Measurements from ENCODE around the gene TTC24.

TTC24 gene

GRCh38 chr1:156612666-156613065 lies 33.1 kb downstream of the TTC24 start:
- H3K36me3 ChIP-seq (ENCODE audit: control insufficient read depth, low read length): no peaks in the 10 kb centered on the region
- no peak overlapping the region for H3K27ac ChIP-seq (ENCODE audit: low read depth, low read length)
- H3K79me2 ChIP-seq (ENCODE audit: control insufficient read depth, low read length): no peaks in the 10 kb centered on the region
- H3K9me2 ChIP-seq (replicated peaks; ENCODE audit: control insufficient read depth, low read length): no peaks in the 10 kb centered on the region
- H3K27me3 ChIP-seq (ENCODE audit: control insufficient read depth, low read length): peaks cover 24% of the 10 kb centered on the region
- peaks cover 14% of the 10 kb centered on the region for H3K4me1 ChIP-seq (ENCODE audit: control insufficient read depth, low read length)
- H3F3A ChIP-seq (ENCODE audit: control insufficient read depth, insufficient read depth): peaks cover 3% of the 10 kb centered on the region
- TF ChIP-seq CTCF (IDR thresholded peaks at IDR 0.05; ENCODE audit: low read depth, low read length, poor library complexity, severe bottlenecking) (no peak), EZH2phosphoT487 (IDR thresholded peaks at IDR 0.05; ENCODE audit: borderline replicate concordance, low read length) (no peak)
- H3K4me3 ChIP-seq (ENCODE audit: low read length): no peak overlapping the region
- no peak overlapping the region for H3K4me2 ChIP-seq (ENCODE audit: low read length)
- H3K9me3 ChIP-seq (ENCODE audit: control insufficient read depth, insufficient read depth, low read length): no peaks in the 10 kb centered on the region
- no peaks in the 10 kb centered on the region for H4K20me1 ChIP-seq (ENCODE audit: control insufficient read depth, insufficient read depth, low read depth, low read length)

DNA sequence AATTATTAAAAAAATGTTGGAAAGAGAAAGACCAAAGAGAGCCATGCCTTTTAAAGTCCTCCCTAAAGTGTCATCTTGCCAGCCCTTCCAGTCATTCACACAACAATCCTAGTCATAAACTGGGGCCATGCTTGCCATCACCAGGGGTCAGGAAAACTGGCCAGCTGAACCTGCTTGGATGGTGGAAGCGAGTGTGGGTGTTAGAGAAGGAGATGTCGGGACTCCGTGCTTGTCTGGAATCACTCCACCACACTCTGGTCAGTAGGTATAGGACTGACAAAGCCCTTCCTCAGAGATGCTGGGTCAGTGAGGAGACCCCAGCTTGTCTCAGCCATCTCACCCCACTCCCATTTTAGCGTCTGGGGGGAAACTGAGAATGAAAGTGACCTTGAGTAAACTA lies 36.4 kb downstream of the TTC24 start:
- Histone ChIP-seq H3K27me3 (ENCODE audit: control insufficient read depth, low read length) (peaks cover 42% of the 10 kb centered on the region), H3K4me1 (ENCODE audit: control insufficient read depth, low read length) (no peaks in the 10 kb centered on the region), H3K79me2 (ENCODE audit: control insufficient read depth, low read length) (no peaks in the 10 kb centered on the region), H3F3A (ENCODE audit: control insufficient read depth, insufficient read depth) (no peaks in the 10 kb centered on the region), H3K4me2 (ENCODE audit: low read length) (no peak overlapping the region), H3K9me3 (ENCODE audit: control insufficient read depth, insufficient read depth, low read length) (no peaks in the 10 kb centered on the region), H3K36me3 (ENCODE audit: control insufficient read depth, low read length) (no peaks in the 10 kb centered on the region), H3K27ac (ENCODE audit: low read depth, low read length) (no peak overlapping the region), H3K9me2 (replicated peaks; ENCODE audit: control insufficient read depth, low read length) (no peaks in the 10 kb centered on the region), H4K20me1 (ENCODE audit: control insufficient read depth, insufficient read depth, low read depth, low read length) (no peaks in the 10 kb centered on the region), H3K4me3 (ENCODE audit: low read length) (no peak overlapping the region)
- TF ChIP-seq CTCF (IDR thresholded peaks at IDR 0.05; ENCODE audit: low read depth, low read length, poor library complexity, severe bottlenecking) (no peak), EZH2phosphoT487 (IDR thresholded peaks at IDR 0.05; ENCODE audit: borderline replicate concordance, low read length) (no peak)

DNA sequence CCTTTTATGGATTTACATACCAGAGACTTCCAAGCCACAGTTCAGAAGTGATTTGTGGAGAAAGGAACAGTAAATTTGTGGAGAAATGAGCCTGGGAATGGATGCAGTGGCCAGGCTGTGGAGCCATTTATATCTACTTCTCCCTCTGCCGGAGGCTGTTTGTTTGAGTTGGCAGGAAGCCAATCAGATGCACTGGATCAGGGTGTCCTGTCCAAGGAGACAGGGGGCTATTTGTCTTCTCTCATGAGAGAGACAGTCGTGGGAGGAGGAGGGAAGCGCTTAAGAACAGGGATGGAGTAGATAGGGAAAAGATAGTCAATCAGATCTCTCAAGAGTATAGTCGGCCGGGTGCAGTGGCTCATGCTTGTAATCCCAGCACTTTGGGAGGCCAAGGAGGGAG lies 36.9 kb downstream of the TTC24 start:
- Histone ChIP-seq H3K4me2 (ENCODE audit: low read length) (no peak overlapping the region), H3F3A (ENCODE audit: control insufficient read depth, insufficient read depth) (no peaks in the 10 kb centered on the region), H3K79me2 (ENCODE audit: control insufficient read depth, low read length) (no peaks in the 10 kb centered on the region), H3K9me2 (replicated peaks; ENCODE audit: control insufficient read depth, low read length) (no peaks in the 10 kb centered on the region), H3K27ac (ENCODE audit: low read depth, low read length) (no peak overlapping the region), H3K4me3 (ENCODE audit: low read length) (no peak overlapping the region), H3K4me1 (ENCODE audit: control insufficient read depth, low read length) (no peaks in the 10 kb centered on the region), H3K36me3 (ENCODE audit: control insufficient read depth, low read length) (no peaks in the 10 kb centered on the region), H3K9me3 (ENCODE audit: control insufficient read depth, insufficient read depth, low read length) (no peaks in the 10 kb centered on the region), H3K27me3 (ENCODE audit: control insufficient read depth, low read length) (peaks cover 42% of the 10 kb centered on the region), H4K20me1 (ENCODE audit: control insufficient read depth, insufficient read depth, low read depth, low read length) (no peaks in the 10 kb centered on the region)
- TF ChIP-seq CTCF (IDR thresholded peaks at IDR 0.05; ENCODE audit: low read depth, low read length, poor library complexity, severe bottlenecking): no peak
- TF ChIP-seq EZH2phosphoT487 (IDR thresholded peaks at IDR 0.05; ENCODE audit: borderline replicate concordance, low read length): no peak

Measured in DOHH2 (cell line).